ENCODE data around the gene TMEM209. TPM values are rescaled to one million over a fixed set of nuclear protein-coding genes. Genes with fewer than 3 reads are reported as not detected.

Gene TMEM209
- polyA plus RNA-seq, 6 donors from 2014 or later: 37.3 to 48.3 (median 44.5) TPM

GRCh38 chr7:130142654-130143333 lies 62.4 kb downstream of the TMEM209 start:
- peak overlapping the region in 5 of 6 donors; percentile 16 to 95 (median 92) for H3K27ac Mint-ChIP-seq

DNA sequence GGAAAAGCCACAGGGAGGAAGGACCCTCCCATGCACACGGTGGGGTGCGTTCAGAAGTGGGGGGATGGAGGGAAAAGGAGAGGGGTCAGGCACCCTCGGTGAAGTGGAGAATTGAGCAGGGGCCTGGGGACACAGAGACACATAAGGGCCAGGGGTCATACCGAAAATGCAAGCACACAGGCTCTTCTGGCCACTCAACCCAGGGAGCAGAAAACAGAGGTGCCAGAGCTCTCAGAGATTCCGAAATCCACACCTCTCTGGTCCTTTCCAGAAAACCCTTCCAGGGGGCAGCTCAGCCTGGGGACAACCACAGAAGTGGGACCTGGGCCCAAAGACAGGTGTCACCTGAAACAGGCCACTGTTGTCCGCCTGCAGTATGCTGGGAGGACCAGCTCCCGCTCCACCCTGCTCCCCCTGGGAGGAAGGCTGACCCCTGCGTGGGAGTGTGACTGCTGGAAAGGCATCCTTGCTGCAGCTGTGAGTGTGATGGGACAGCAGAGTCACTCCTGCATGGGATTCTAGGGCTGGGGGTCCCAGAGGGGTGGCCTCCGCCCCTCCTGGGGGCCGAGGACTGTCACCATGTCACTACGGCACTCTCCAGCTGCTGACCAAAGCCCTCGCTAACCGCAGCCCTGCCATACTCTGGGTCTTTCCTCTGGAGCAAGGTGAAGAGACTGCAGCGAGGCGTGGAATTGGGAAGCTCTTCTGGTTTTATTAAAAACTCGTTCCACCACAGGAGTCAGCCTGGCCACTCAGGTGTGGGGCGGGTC lies 63.1 kb downstream of the TMEM209 start:
- ATAC-seq (ENCODE audit: low read depth in 2 of 2): no peak
- Mint-ChIP-seq H3K27me3 (no peaks in the 10 kb centered on the region), H3K4me1 (peaks cover 22 to 60% (median 48%) of the 10 kb centered on the region in 3 donors), H3K36me3 (no peaks in the 10 kb centered on the region), H3K9me3 (no peaks in the 10 kb centered on the region), H3K27ac (peak overlapping the region; percentile 69 to 95 (median 90)), H3K4me3 (peak overlapping the region; percentile 85 to 95 (median 90))
- no peak for DNase-seq

More at GRCh38 chr7:130142654-130143333, 62.4 kb downstream of the TMEM209 start:
- Mint-ChIP-seq H3K36me3 (no peaks in the 10 kb centered on the region), H3K4me1 (peaks cover 22 to 67% (median 49%) of the 10 kb centered on the region in 3 donors), H3K4me3 (peak overlapping the region; percentile 82 to 93 (median 86)), H3K27me3 (no peaks in the 10 kb centered on the region), H3K9me3 (no peaks in the 10 kb centered on the region)
- ATAC-seq (ENCODE audit: low read depth in 2 of 2) (no peak), DNase-seq (no peak)

- Mint-ChIP-seq H3K36me3 (peaks cover 1 to 3% of the 10 kb centered on the region in 2 donors), H3K27ac (peak overlapping the region; percentile 69 to 95 (median 92)), H3K9me3 (no peaks in the 10 kb centered on the region), H3K27me3 (no peaks in the 10 kb centered on the region), H3K4me3 (peak overlapping the region; percentile 85 to 95 (median 90)), H3K4me1 (peaks cover 22 to 53% (median 48%) of the 10 kb centered on the region in 3 donors)
- peak; percentile 30 for DNase-seq
- peak; percentile 82 to 83 for ATAC-seq (ENCODE audit: low read depth in 2 of 2)
These were observed 63.9 kb downstream of the TMEM209 start for GRCh38 chr7:130141161-130141883.

DNA sequence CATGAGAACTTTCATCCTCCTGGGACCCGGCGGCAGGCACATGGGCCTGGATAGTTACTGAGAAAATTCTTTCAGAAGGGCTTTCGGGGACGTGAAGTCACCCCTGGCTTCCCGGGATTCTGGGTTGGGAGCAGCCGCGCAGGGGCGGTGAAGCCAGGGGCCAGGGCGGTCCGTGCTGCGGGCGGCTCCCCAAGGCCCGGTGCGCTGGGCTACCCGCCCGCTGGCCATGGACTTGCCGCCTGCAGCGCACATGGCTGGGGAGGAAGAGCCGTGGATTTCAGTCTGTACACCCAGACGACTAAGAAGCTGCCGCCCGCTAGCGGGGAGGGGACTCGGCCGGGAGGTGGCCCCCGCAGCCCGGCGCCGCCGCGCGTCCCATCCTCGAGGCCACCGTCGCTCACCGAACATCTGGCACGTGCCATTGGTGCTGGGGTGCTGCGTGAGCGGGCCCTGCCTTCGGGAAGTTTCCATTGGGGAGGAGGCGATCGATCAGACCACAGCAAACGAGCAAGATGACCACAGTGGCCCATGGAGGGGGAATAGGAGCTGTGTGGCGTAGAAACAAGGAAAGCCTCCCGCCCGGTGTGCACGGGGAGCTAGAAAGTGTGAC lies 64.5 kb downstream of the TMEM209 start:
- ATAC-seq (ENCODE audit: low read depth in 2 of 2) (no peak), DNase-seq (no peak)
- peak overlapping the region; percentile 85 to 95 (median 90) for H3K4me3 Mint-ChIP-seq
- no peaks in the 10 kb centered on the region for H3K27me3 Mint-ChIP-seq
- peaks cover 19 to 47% (median 43%) of the 10 kb centered on the region in 3 donors for H3K4me1 Mint-ChIP-seq
- H3K27ac Mint-ChIP-seq: peak overlapping the region in 5 of 6 donors; percentile 58 to 95 (median 93)
- H3K36me3 Mint-ChIP-seq: peaks cover 8 to 10% of the 10 kb centered on the region in 2 donors
- no peaks in the 10 kb centered on the region for H3K9me3 Mint-ChIP-seq

DNA sequence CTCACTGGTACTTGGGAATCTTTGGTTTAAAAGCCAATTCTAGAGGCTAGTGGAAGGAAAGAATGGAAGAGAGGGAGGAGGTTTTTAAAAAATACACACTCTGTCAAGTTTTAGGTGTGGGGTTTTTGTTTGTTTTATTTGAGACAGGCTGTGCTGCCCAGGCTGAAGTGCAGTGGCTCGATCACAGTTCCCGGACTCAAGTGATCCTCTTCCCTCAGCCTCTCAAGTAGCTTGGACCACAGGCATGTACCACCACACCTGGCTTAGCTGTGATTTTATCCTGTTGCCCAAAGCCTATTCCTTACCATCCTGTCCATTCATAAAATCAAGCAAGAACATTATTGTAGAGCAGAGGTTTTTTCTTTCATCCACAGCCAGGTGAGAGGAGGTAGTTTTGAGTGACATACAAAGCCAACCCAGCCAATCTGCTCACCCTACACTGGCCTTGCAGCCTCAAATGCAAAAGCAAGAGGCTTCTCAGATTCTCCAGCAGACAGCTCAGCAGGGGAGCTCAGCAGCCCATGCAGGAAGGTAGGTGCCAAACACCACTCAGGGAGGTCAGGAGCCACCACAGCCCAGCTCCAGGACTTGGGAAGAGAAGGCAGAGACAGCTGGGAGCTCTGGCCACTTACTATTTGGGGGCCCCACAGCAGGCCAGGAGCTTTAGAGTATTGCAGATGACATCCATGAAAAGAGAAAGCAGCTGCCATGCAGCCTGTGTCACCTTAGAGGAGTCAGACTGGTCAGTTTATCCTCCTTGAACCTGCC lies 65.8 kb downstream of the TMEM209 start:
- Mint-ChIP-seq H3K4me3 (peak overlapping the region; percentile 23 to 95 (median 67)), H3K27ac (peak overlapping the region in 3 of 6 donors; percentile 69 to 80 (median 72))

DNA sequence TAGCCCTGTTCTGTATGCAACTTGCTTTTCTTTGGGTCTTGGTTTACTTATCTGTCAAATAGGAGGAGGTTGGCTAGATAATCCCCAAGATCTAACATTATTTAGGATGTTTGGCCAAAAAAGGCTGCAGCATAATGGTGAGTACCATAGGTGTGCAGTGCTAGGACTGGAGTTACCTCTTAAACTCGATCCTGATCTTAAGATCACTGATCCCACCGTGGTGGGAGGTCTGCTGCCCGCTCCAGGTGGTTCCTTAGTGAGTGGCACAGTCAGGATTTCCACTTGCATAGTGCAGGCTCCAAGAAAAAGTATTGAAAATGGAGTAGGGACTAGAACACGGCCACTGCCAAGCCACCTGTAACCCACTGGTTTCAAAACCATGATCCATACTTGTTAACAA lies 68.0 kb downstream of the TMEM209 start:
- H3K27me3 Mint-ChIP-seq: no peaks in the 10 kb centered on the region
- peaks cover 5 to 19% (median 18%) of the 10 kb centered on the region in 3 donors for H3K4me1 Mint-ChIP-seq
- no peak for DNase-seq
- H3K4me3 Mint-ChIP-seq: no peak overlapping the region
- no peaks in the 10 kb centered on the region for H3K9me3 Mint-ChIP-seq
- ATAC-seq (ENCODE audit: low read depth in 2 of 2): no peak
- H3K27ac Mint-ChIP-seq: no peak overlapping the region
- peaks cover 12 to 16% of the 10 kb centered on the region in 2 donors for H3K36me3 Mint-ChIP-seq

More for the DNA sequence above, 65.8 kb downstream of the TMEM209 start:
- Mint-ChIP-seq H3K4me1 (peaks cover 16 to 41% (median 34%) of the 10 kb centered on the region in 3 donors), H3K36me3 (peaks cover 9 to 12% of the 10 kb centered on the region in 2 donors), H3K27me3 (no peaks in the 10 kb centered on the region), H3K9me3 (no peaks in the 10 kb centered on the region)
- ATAC-seq (ENCODE audit: low read depth in 2 of 2) (no peak), DNase-seq (no peak)

DNA sequence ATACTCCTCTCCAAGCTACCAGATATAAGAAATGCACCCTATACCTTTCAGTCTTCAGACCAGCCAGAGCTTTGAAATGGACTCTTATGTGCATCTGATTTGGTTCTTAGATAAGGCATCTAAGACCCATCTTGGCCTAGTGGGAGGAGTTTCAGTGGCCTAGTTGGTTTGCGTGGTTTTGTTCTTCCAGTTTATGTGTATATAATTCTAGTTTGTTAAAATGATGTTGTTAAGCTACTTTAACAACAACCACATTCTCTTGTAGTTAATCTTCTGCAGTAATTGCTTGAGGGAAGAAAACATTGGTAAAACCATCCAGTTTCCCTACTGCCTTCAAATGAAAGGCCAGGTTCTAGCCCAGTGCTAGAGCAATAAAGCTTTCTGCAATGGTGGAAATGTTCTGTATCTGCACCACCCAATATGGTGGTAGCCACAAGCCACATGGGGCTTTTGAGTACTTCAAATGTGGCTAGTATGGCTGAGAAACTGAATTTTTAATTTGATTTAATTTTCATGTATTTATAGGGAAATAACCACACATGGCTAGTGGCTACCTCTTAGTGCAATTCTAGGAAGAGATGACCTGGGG lies 68.5 kb downstream of the TMEM209 start:
- H3K27ac Mint-ChIP-seq: no peak overlapping the region
- DNase-seq: no peak
- no peak for ATAC-seq (ENCODE audit: low read depth in 2 of 2)
- peaks cover 16% of the 10 kb centered on the region in 2 donors for H3K36me3 Mint-ChIP-seq
- H3K4me3 Mint-ChIP-seq: no peak overlapping the region
- H3K4me1 Mint-ChIP-seq: peaks cover 2 to 14% (median 13%) of the 10 kb centered on the region in 3 donors
- no peaks in the 10 kb centered on the region for H3K27me3 Mint-ChIP-seq
- H3K9me3 Mint-ChIP-seq: no peaks in the 10 kb centered on the region

DNA sequence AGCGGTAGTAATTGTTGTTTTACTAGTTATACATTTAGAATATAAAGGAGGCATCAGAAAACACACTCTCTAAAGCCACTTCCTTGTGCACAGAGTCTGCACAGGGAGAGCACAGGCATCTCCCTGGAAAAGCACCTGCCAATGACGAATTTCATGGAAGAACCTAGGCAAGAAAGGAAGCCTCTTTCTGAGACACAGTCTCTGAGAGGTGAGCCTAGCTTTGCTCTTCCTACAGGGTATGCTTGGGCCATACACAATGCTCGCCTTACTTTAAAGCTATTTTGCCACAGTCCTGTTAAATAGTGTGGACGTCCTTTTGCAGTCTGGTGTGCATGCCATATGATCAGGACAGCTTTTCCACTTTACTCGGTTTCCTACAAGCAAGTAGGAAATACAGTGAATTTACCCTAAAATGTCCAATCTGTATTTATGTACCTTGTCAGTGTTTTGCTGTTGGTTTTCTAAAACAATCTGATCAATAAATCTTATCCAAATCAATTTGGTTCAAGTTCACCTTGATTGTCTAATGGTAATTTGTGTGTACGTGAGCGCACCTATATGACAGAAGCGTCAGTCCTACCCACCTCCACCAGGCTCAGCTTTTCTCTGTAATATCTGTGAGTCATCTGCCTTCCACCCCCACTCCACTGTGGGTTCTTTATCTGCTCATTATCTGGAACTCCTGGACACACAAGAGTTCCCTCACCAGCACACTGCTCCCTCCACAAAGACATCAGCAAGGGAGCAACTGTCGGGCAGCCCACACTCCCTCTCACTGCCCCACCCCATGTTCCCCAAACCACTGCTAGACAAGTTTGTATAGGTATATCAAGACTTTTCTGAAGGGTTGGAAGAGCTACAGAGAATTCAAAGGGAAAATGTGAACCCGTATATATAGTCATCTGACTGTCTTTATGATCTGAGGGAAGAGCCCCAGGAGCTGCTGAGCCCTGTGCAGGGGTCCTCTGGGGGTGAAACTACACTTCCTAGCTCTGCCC lies 69.7 kb downstream of the TMEM209 start:
- Mint-ChIP-seq H3K36me3 (peaks cover 17 to 26% of the 10 kb centered on the region in 2 donors), H3K4me3 (no peak overlapping the region), H3K9me3 (no peaks in the 10 kb centered on the region), H3K27ac (peak overlapping the region in 1 of 6 donors; percentile 63), H3K4me1 (peaks cover 0 to 7% (median 4%) of the 10 kb centered on the region in 3 donors), H3K27me3 (no peaks in the 10 kb centered on the region)
- DNase-seq (no peak), ATAC-seq (ENCODE audit: low read depth in 2 of 2) (no peak)

GRCh38 chr7:130134726-130135125 lies 70.5 kb downstream of the TMEM209 start:
- ATAC-seq (ENCODE audit: low read depth in 2 of 2) (no peak), DNase-seq (no peak)
- no peaks in the 10 kb centered on the region for H3K27me3 Mint-ChIP-seq
- no peak overlapping the region for H3K4me3 Mint-ChIP-seq
- H3K27ac Mint-ChIP-seq: no peak overlapping the region
- H3K4me1 Mint-ChIP-seq: peaks cover 0 to 4% (median under 1%) of the 10 kb centered on the region in 3 donors
- peaks cover 22 to 32% of the 10 kb centered on the region in 2 donors for H3K36me3 Mint-ChIP-seq
- H3K9me3 Mint-ChIP-seq: no peaks in the 10 kb centered on the region

GRCh38 chr7:130134106-130134636 lies 71.0 kb downstream of the TMEM209 start:
- no peaks in the 10 kb centered on the region for H3K9me3 Mint-ChIP-seq
- no peak for ATAC-seq (ENCODE audit: low read depth in 2 of 2)
- H3K27me3 Mint-ChIP-seq: no peaks in the 10 kb centered on the region
- no peak overlapping the region for H3K27ac Mint-ChIP-seq
- peaks cover 28 to 36% of the 10 kb centered on the region in 2 donors for H3K36me3 Mint-ChIP-seq
- no peak for DNase-seq
- no peaks in the 10 kb centered on the region for H3K4me1 Mint-ChIP-seq
- H3K4me3 Mint-ChIP-seq: no peak overlapping the region
